ENCODE data around the gene PTPRD.
A peak's percentile ranks its signal among the peaks of the same experiment; 100 is the strongest.

The PTPRD gene

GRCh38 chr9:9565700-9566099, 1047.1 kb downstream of the PTPRD start:
- no peaks in the 10 kb centered on the region for H3K36me3 ChIP-seq (ENCODE audit: control insufficient read depth, low read depth, low read length)
- H3K4me3 ChIP-seq (ENCODE audit: low read length) = no peak overlapping the region
- H3K9ac ChIP-seq (ENCODE audit: low read length) = no peak overlapping the region
- no peak overlapping the region for H3K27ac ChIP-seq (ENCODE audit: low read length)
- H3K27me3 ChIP-seq (ENCODE audit: control insufficient read depth, insufficient read depth, low read length) = no peaks in the 10 kb centered on the region
- H3K9me3 ChIP-seq (ENCODE audit: control insufficient read depth, low read depth, low read length) = no peaks in the 10 kb centered on the region
- H3K4me1 ChIP-seq (ENCODE audit: control insufficient read depth, low read depth, low read length) = no peaks in the 10 kb centered on the region

GRCh38 chr9:9563817-9564216, 1049.0 kb downstream of the PTPRD start:
- no peak overlapping the region for H3K4me3 ChIP-seq (ENCODE audit: low read length)
- H3K27ac ChIP-seq (ENCODE audit: low read length) = no peak overlapping the region
- H3K36me3 ChIP-seq (ENCODE audit: control insufficient read depth, low read depth, low read length) = no peaks in the 10 kb centered on the region
- H3K9ac ChIP-seq (ENCODE audit: low read length) = no peak overlapping the region
- H3K27me3 ChIP-seq (ENCODE audit: control insufficient read depth, insufficient read depth, low read length) = no peaks in the 10 kb centered on the region
- no peaks in the 10 kb centered on the region for H3K4me1 ChIP-seq (ENCODE audit: control insufficient read depth, low read depth, low read length)
- H3K9me3 ChIP-seq (ENCODE audit: control insufficient read depth, low read depth, low read length) = no peaks in the 10 kb centered on the region

GRCh38 chr9:9560382-9561035, 1052.3 kb downstream of the PTPRD start:
- H3K27ac ChIP-seq (ENCODE audit: low read length) = no peak overlapping the region
- no peaks in the 10 kb centered on the region for H3K9me3 ChIP-seq (ENCODE audit: control insufficient read depth, low read depth, low read length)
- no peak overlapping the region for H3K9ac ChIP-seq (ENCODE audit: low read length)
- no peaks in the 10 kb centered on the region for H3K27me3 ChIP-seq (ENCODE audit: control insufficient read depth, insufficient read depth, low read length)
- H3K4me3 ChIP-seq (ENCODE audit: low read length) = no peak overlapping the region
- H3K36me3 ChIP-seq (ENCODE audit: control insufficient read depth, low read depth, low read length) = no peaks in the 10 kb centered on the region
- peaks cover 23% of the 10 kb centered on the region for H3K4me1 ChIP-seq (ENCODE audit: control insufficient read depth, low read depth, low read length)

- H3K9me3 ChIP-seq (ENCODE audit: control insufficient read depth, low read depth, low read length) = no peaks in the 10 kb centered on the region
- no peak overlapping the region for H3K4me3 ChIP-seq (ENCODE audit: low read length)
- H3K4me1 ChIP-seq (ENCODE audit: control insufficient read depth, low read depth, low read length) = peaks cover 23% of the 10 kb centered on the region
- H3K27ac ChIP-seq (ENCODE audit: low read length) = peak overlapping the region; percentile 52
- no peak overlapping the region for H3K9ac ChIP-seq (ENCODE audit: low read length)
- H3K27me3 ChIP-seq (ENCODE audit: control insufficient read depth, insufficient read depth, low read length) = no peaks in the 10 kb centered on the region
- H3K36me3 ChIP-seq (ENCODE audit: control insufficient read depth, low read depth, low read length) = no peaks in the 10 kb centered on the region
Measured at GRCh38 chr9:9558907-9559306, 1053.9 kb downstream of the PTPRD start.

- no peaks in the 10 kb centered on the region for H3K27me3 ChIP-seq (ENCODE audit: control insufficient read depth, insufficient read depth, low read length)
- H3K36me3 ChIP-seq (ENCODE audit: control insufficient read depth, low read depth, low read length) = no peaks in the 10 kb centered on the region
- no peaks in the 10 kb centered on the region for H3K9me3 ChIP-seq (ENCODE audit: control insufficient read depth, low read depth, low read length)
- H3K4me3 ChIP-seq (ENCODE audit: low read length) = peak overlapping the region; percentile 56
- H3K4me1 ChIP-seq (ENCODE audit: control insufficient read depth, low read depth, low read length) = peaks cover 23% of the 10 kb centered on the region
- peak overlapping the region; percentile 52 for H3K27ac ChIP-seq (ENCODE audit: low read length)
- H3K9ac ChIP-seq (ENCODE audit: low read length) = peak overlapping the region; percentile 65
Measured at GRCh38 chr9:9557804-9558334, 1054.9 kb downstream of the PTPRD start.

- peak overlapping the region; percentile 65 for H3K9ac ChIP-seq (ENCODE audit: low read length)
- peak overlapping the region; percentile 52 for H3K27ac ChIP-seq (ENCODE audit: low read length)
- no peaks in the 10 kb centered on the region for H3K27me3 ChIP-seq (ENCODE audit: control insufficient read depth, insufficient read depth, low read length)
- no peaks in the 10 kb centered on the region for H3K9me3 ChIP-seq (ENCODE audit: control insufficient read depth, low read depth, low read length)
- H3K36me3 ChIP-seq (ENCODE audit: control insufficient read depth, low read depth, low read length) = no peaks in the 10 kb centered on the region
- peaks cover 26% of the 10 kb centered on the region for H3K4me1 ChIP-seq (ENCODE audit: control insufficient read depth, low read depth, low read length)
- peak overlapping the region; percentile 56 for H3K4me3 ChIP-seq (ENCODE audit: low read length)
Measured at GRCh38 chr9:9556865-9557803, 1055.7 kb downstream of the PTPRD start.

GRCh38 chr9:9552665-9553064, 1060.1 kb downstream of the PTPRD start:
- Histone ChIP-seq H3K4me3 (ENCODE audit: low read length) (no peak overlapping the region), H3K27me3 (ENCODE audit: control insufficient read depth, insufficient read depth, low read length) (no peaks in the 10 kb centered on the region), H3K27ac (ENCODE audit: low read length) (no peak overlapping the region), H3K9ac (ENCODE audit: low read length) (no peak overlapping the region), H3K4me1 (ENCODE audit: control insufficient read depth, low read depth, low read length) (peaks cover 17% of the 10 kb centered on the region), H3K9me3 (ENCODE audit: control insufficient read depth, low read depth, low read length) (no peaks in the 10 kb centered on the region), H3K36me3 (ENCODE audit: control insufficient read depth, low read depth, low read length) (no peaks in the 10 kb centered on the region)

GRCh38 chr9:9538766-9539165, 1074.0 kb downstream of the PTPRD start:
- H3K9ac ChIP-seq (ENCODE audit: low read length) = no peak overlapping the region
- H3K27ac ChIP-seq (ENCODE audit: low read length) = no peak overlapping the region
- H3K36me3 ChIP-seq (ENCODE audit: control insufficient read depth, low read depth, low read length) = no peaks in the 10 kb centered on the region
- no peak overlapping the region for H3K4me3 ChIP-seq (ENCODE audit: low read length)
- H3K4me1 ChIP-seq (ENCODE audit: control insufficient read depth, low read depth, low read length) = peaks cover 14% of the 10 kb centered on the region
- H3K9me3 ChIP-seq (ENCODE audit: control insufficient read depth, low read depth, low read length) = no peaks in the 10 kb centered on the region
- no peaks in the 10 kb centered on the region for H3K27me3 ChIP-seq (ENCODE audit: control insufficient read depth, insufficient read depth, low read length)

GRCh38 chr9:9538356-9538755, 1074.4 kb downstream of the PTPRD start:
- Histone ChIP-seq H3K27me3 (ENCODE audit: control insufficient read depth, insufficient read depth, low read length) (no peaks in the 10 kb centered on the region), H3K9me3 (ENCODE audit: control insufficient read depth, low read depth, low read length) (no peaks in the 10 kb centered on the region), H3K9ac (ENCODE audit: low read length) (no peak overlapping the region), H3K4me3 (ENCODE audit: low read length) (no peak overlapping the region), H3K36me3 (ENCODE audit: control insufficient read depth, low read depth, low read length) (no peaks in the 10 kb centered on the region), H3K4me1 (ENCODE audit: control insufficient read depth, low read depth, low read length) (peaks cover 14% of the 10 kb centered on the region), H3K27ac (ENCODE audit: low read length) (no peak overlapping the region)

GRCh38 chr9:9536523-9536922, 1076.3 kb downstream of the PTPRD start:
- Histone ChIP-seq H3K9me3 (ENCODE audit: control insufficient read depth, low read depth, low read length) (no peaks in the 10 kb centered on the region), H3K36me3 (ENCODE audit: control insufficient read depth, low read depth, low read length) (no peaks in the 10 kb centered on the region), H3K27ac (ENCODE audit: low read length) (no peak overlapping the region), H3K9ac (ENCODE audit: low read length) (no peak overlapping the region), H3K27me3 (ENCODE audit: control insufficient read depth, insufficient read depth, low read length) (no peaks in the 10 kb centered on the region), H3K4me3 (ENCODE audit: low read length) (no peak overlapping the region), H3K4me1 (ENCODE audit: control insufficient read depth, low read depth, low read length) (peaks cover 14% of the 10 kb centered on the region)

- no peaks in the 10 kb centered on the region for H3K9me3 ChIP-seq (ENCODE audit: control insufficient read depth, low read depth, low read length)
- no peak overlapping the region for H3K9ac ChIP-seq (ENCODE audit: low read length)
- no peak overlapping the region for H3K27ac ChIP-seq (ENCODE audit: low read length)
- H3K27me3 ChIP-seq (ENCODE audit: control insufficient read depth, insufficient read depth, low read length) = no peaks in the 10 kb centered on the region
- H3K4me3 ChIP-seq (ENCODE audit: low read length) = no peak overlapping the region
- H3K4me1 ChIP-seq (ENCODE audit: control insufficient read depth, low read depth, low read length) = peaks cover 31% of the 10 kb centered on the region
- no peaks in the 10 kb centered on the region for H3K36me3 ChIP-seq (ENCODE audit: control insufficient read depth, low read depth, low read length)
Measured at GRCh38 chr9:9523476-9524139, 1089.2 kb downstream of the PTPRD start.
